Measurements from ENCODE around the gene GINS2.

GRCh38 chr16:85674828-85675227 is 13.9 kb downstream of the GINS2 start:
- TF ChIP-seq, protein P1, sequence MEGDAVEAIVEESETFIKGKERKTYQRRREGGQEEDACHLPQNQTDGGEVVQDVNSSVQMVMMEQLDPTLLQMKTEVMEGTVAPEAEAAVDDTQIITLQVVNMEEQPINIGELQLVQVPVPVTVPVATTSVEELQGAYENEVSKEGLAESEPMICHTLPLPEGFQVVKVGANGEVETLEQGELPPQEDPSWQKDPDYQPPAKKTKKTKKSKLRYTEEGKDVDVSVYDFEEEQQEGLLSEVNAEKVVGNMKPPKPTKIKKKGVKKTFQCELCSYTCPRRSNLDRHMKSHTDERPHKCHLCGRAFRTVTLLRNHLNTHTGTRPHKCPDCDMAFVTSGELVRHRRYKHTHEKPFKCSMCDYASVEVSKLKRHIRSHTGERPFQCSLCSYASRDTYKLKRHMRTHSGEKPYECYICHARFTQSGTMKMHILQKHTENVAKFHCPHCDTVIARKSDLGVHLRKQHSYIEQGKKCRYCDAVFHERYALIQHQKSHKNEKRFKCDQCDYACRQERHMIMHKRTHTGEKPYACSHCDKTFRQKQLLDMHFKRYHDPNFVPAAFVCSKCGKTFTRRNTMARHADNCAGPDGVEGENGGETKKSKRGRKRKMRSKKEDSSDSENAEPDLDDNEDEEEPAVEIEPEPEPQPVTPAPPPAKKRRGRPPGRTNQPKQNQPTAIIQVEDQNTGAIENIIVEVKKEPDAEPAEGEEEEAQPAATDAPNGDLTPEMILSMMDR (IDR thresholded peaks at IDR 0.05): no peak
- TF ChIP-seq EP300 (IDR thresholded peaks at IDR 0.05) (no peak), POLR2A (IDR thresholded peaks at IDR 0.05) (no peak)

Data from ovary (tissue), 3 donors.